Smooth muscle cell (in vitro differentiated cells): Measurements from ENCODE around the gene CSNK1D. TPM values are rescaled to one million over a fixed set of nuclear protein-coding genes. Genes with fewer than 3 reads are reported as not detected.

Experiments
- DNase-seq: peaks from one replicate; lab custom pipeline; 2025; ENCODE audit not compliant: unreplicated experiment; lab: John Stamatoyannopoulos, UW
- H2AFZ ChIP-seq: fragments of 200-600 bp; sonication (generic); 2 replicates; pipeline ENCODE4 v1.6.0; 2016; ENCODE audit warnings: antibody characterized with exemption, low read depth, mild to moderate bottlenecking
- H3F3A ChIP-seq: fragments of 200-600 bp; sonication (generic); 2 replicates; pipeline ENCODE4 v1.6.0; 2017; ENCODE audit warnings: antibody characterized with exemption, low read depth
- H3K27ac ChIP-seq: fragments of 200-600 bp; sonication (generic); 2 replicates; pipeline ENCODE4 v1.5.1; 2016; ENCODE audit warnings: low read depth, mild to moderate bottlenecking
- H3K27me3 ChIP-seq: fragments of 200-600 bp; sonication (generic); 2 replicates; pipeline ENCODE4 v1.6.1; 2016; ENCODE audit warnings: low read depth, mild to moderate bottlenecking
- H3K36me3 ChIP-seq: fragments of 200-600 bp; sonication (generic); 2 replicates; pipeline ENCODE4 v1.5.1; 2016; ENCODE audit warnings: low read depth
- H3K4me1 ChIP-seq: fragments of 200-600 bp; sonication (generic); 2 replicates; pipeline ENCODE4 v1.5.1; 2016; ENCODE audit warnings: low read depth
- H3K4me2 ChIP-seq: fragments of 200-600 bp; sonication (generic); 2 replicates; pipeline ENCODE4 v1.6.0; 2016; ENCODE audit warnings: mild to moderate bottlenecking
- H3K4me3 ChIP-seq: fragments of 200-600 bp; sonication (generic); 2 replicates; pipeline ENCODE4 v1.5.1; 2016; ENCODE audit warnings: mild to moderate bottlenecking
- H3K79me2 ChIP-seq: fragments of 200-600 bp; sonication (generic); 2 replicates; pipeline ENCODE4 v1.6.0; 2016; ENCODE audit warnings: low read depth, mild to moderate bottlenecking
- H3K9ac ChIP-seq: fragments of 200-600 bp; sonication (generic); 2 replicates; pipeline ENCODE4 v1.6.0; 2016; ENCODE audit warnings: low read depth
- H3K9me3 ChIP-seq: fragments of 200-600 bp; sonication (generic); replicated peaks from 2 replicates; pipeline ENCODE4 v1.5.1; 2016; ENCODE audit warnings: low read depth
- H4K20me1 ChIP-seq: fragments of 200-600 bp; sonication (generic); 2 replicates; pipeline ENCODE4 v1.6.0; 2016; ENCODE audit warnings: low read depth
- WGBS: methylation state at CpG from one replicate; pipeline ENCODE4 v1.1.7; 2016; ENCODE audit warnings: low lambda C conversion rate; 5-methylcytosine and 5-hydroxymethylcytosine counted together
- polyA plus RNA-seq: library from polyadenylated mRNA; unstranded; fragments of >200 nt; fragmentation: Nextera tagmentation; extraction: Ambion mirVana; gene quantifications from 2 replicates; pipeline ENCODE4 v1.2.1, GENCODE V29; 2016
- total RNA-seq: library from RNA; depleted of rRNA; stranded (reverse); fragments of >200 nt; gene quantifications from 2 replicates; pipeline ENCODE4 v1.2.3, GENCODE V29; 2014
- TF ChIP-seq, protein P1 (sequence below): fragments of 200-600 bp; sonication (generic); IDR thresholded peaks from 2 replicates; pipeline ENCODE4 v1.5.1; 2017; ENCODE audit warnings: borderline replicate concordance, mild to moderate bottlenecking, antibody characterized with exemption; ENCODE audit not compliant: insufficient read depth, poor library complexity, severe bottlenecking

The CSNK1D gene
- total and polyA plus RNA-seq, 2 experiments from 2014 or later, result 51.6 to 135 TPM

DNA sequence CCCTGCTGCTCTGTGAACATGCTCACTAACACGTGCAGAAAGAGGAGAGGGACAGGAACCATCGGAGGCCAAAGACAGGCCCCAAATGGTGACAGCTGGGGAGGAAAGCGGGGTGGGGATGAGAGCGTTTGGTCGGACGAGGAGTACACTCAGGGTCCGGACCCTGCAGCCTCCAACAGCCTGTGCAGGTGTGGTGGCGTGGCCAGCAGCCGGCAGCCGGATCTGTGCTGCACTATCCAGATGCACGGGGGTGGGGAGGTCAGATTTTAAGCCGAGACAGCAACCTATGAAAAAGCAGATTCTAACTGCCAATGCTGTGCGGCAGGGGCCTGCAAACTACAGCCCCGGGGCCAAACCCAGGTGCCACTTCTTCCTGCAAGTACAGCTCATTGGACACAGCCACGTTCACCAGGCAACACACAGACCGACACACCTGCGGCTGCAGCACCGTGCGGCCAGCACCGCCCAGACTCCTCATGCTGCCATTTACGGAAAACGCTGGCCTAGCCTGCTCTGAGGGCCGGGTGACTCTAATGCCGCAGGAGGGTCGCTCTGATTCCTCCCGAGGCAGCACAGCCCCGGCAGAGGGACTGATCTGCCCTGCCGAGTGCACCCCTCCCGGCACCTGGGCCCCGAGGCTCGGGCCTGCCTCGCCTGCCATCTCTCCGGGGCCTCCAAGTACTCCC, 23.5 kb downstream of the CSNK1D start:
- Histone ChIP-seq H4K20me1 (peaks cover 90% of the 10 kb centered on the region), H3K4me2 (no peak overlapping the region), H3K27ac (no peak overlapping the region), H3K4me1 (no peaks in the 10 kb centered on the region), H3F3A (peaks cover 57% of the 10 kb centered on the region), H3K9me3 (no peaks in the 10 kb centered on the region), H2AFZ (no peak overlapping the region), H3K4me3 (no peak overlapping the region), H3K36me3 (peaks cover 7% of the 10 kb centered on the region), H3K9ac (no peak overlapping the region), H3K27me3 (no peaks in the 10 kb centered on the region), H3K79me2 (peaks cover 34% of the 10 kb centered on the region)
- 97% methylated on average over 33 of the region's 33 CpGs for WGBS
- TF ChIP-seq, protein P1, sequence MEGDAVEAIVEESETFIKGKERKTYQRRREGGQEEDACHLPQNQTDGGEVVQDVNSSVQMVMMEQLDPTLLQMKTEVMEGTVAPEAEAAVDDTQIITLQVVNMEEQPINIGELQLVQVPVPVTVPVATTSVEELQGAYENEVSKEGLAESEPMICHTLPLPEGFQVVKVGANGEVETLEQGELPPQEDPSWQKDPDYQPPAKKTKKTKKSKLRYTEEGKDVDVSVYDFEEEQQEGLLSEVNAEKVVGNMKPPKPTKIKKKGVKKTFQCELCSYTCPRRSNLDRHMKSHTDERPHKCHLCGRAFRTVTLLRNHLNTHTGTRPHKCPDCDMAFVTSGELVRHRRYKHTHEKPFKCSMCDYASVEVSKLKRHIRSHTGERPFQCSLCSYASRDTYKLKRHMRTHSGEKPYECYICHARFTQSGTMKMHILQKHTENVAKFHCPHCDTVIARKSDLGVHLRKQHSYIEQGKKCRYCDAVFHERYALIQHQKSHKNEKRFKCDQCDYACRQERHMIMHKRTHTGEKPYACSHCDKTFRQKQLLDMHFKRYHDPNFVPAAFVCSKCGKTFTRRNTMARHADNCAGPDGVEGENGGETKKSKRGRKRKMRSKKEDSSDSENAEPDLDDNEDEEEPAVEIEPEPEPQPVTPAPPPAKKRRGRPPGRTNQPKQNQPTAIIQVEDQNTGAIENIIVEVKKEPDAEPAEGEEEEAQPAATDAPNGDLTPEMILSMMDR, result no peak
- DNase-seq, result no peak

DNA sequence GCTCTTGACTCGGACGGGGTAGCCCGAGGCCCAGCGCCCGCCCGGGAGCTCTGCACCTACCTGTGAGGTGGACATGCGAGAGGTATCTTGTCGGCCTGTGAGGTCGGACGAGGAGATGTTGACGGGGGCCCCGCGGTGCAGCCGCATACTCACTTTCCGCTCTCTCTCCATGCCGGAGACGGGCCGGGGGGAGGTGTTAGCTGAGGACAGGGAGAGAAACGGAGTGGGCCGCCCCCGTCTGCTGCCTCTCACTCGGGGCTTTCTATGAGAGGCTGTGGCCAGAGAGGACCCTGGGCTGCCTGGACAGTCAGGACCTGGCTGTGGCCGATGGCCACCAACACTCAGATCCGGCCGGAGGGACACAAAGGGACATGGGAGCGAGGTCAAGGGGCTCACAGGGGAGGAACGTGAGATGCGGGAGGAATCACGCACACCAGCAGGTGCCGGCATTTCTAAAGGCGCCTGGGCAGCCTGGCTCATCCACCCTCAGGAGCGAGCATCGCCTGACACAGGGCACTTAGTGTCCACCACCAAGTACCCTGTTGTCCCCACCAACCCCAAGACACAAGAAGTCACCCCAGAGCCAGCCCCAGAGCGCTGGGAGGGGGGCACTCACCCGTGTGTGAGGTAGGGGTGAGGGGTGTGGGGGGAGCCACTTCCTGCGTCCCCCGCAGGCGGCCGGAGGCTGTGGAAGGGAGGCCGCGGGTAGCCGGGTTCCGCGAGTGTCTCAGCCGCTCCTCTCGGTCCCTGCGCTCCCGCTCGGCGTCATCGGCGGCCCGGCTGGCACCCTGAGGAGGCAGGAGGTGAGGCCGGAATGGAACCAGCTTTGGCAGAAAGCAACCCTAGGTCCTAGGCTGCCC, 24.5 kb downstream of the CSNK1D start:
- H3K4me2 ChIP-seq, result no peak overlapping the region
- TF ChIP-seq, protein P1, result no peak
- H3K79me2 ChIP-seq, result peaks cover 34% of the 10 kb centered on the region
- H3K9ac ChIP-seq, result no peak overlapping the region
- H3K36me3 ChIP-seq, result peaks cover 7% of the 10 kb centered on the region
- H3F3A ChIP-seq, result peaks cover 67% of the 10 kb centered on the region
- H4K20me1 ChIP-seq, result peaks cover 96% of the 10 kb centered on the region
- H3K4me3 ChIP-seq, result no peak overlapping the region
- H3K27ac ChIP-seq, result no peak overlapping the region
- DNase-seq, result no peak
- WGBS, result 97% methylated on average over 52 of the region's 54 CpGs
- no peaks in the 10 kb centered on the region for H3K27me3 ChIP-seq
- H2AFZ ChIP-seq, result no peak overlapping the region
- no peaks in the 10 kb centered on the region for H3K9me3 ChIP-seq
- no peaks in the 10 kb centered on the region for H3K4me1 ChIP-seq

DNA sequence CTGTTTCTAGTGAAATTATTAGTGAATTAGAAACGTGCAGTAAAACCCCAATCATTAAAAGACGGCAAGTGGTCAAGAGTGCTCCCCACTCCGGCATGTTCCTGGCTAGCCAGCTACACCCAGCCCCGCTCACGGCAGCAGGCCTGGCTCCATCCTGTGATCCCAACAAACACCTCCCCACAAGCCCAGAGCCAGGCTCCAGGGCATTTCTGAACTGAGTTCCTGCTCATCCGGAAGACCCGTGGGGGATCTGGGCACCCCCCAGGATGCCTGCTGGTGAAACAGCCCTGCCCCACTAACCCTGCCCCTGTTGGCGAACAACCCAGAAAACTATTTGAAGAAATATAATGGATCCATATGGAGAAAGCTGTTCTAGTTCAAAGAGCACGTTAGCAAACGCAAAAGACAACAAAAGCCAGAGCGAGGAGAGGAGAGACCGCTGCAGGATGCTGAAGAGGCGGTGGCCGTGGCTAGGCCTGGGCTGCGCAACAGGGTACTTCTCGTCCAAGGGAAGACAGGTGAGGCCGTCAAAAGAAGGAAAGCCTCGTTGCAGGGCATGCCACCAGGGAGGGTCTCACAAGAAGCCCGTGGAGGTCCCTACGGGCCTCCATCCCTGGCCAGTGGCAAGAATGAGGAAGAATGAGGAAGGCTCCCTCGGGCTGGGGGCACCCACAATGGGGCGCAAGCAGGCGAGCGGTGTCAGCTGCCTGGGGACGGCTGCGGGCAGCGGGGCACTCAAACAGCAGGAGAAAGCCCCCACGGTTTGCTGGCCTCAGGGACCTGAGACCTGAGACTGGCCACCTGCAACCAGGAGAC, 25.4 kb downstream of the CSNK1D start:
- peaks cover 33% of the 10 kb centered on the region for H3K79me2 ChIP-seq

More for the DNA sequence above, 25.4 kb downstream of the CSNK1D start:
- TF ChIP-seq, protein P1, result no peak
- H3K4me2 ChIP-seq, result no peak overlapping the region
- H3K4me3 ChIP-seq, result no peak overlapping the region
- H3K36me3 ChIP-seq, result peaks cover 7% of the 10 kb centered on the region
- no peak for DNase-seq
- H4K20me1 ChIP-seq, result peaks cover 100% of the 10 kb centered on the region
- no peak overlapping the region for H2AFZ ChIP-seq
- peak overlapping the region; percentile 84 for H3K27ac ChIP-seq
- no peak overlapping the region for H3K9ac ChIP-seq
- no peaks in the 10 kb centered on the region for H3K27me3 ChIP-seq
- WGBS, result 96% methylated on average over 28 of the region's 28 CpGs
- peaks cover 70% of the 10 kb centered on the region for H3F3A ChIP-seq
- no peaks in the 10 kb centered on the region for H3K4me1 ChIP-seq
- H3K9me3 ChIP-seq, result no peaks in the 10 kb centered on the region
